ENCODE data around the gene PTPRN2.
"Not testable (repeated sequence)": the region's sequence is repeated elsewhere in the genome, so short reads cannot be mapped to it uniquely, and the experiment has no call there.

PTPRN2 gene

DNA sequence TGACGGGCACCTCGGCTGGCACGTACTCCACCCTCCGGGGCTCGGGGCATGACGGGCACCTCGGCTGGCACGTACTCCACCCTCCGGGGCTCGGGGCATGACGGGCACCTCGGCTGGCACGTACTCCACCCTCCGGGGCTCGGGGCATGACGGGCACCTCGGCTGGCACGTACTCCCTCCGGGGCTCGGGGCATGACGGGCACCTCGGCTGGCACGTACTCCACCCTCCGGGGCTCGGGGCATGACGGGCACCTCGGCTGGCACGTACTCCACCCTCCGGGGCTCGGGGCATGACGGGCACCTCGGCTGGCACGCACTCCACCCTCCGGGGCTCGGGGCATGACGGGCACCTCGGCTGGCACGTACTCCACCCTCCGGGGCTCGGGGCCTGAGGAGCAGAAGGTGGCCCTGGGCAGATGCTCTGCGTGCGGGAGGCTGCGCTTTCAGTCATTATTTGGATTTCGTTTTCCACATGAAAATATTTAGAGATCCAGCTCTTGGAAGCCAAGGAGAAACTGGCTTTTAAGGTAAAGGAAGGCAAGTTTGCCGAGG is 1086.6 kb downstream of the PTPRN2 start:
- DNase-seq = not testable (repeated sequence)

DNA sequence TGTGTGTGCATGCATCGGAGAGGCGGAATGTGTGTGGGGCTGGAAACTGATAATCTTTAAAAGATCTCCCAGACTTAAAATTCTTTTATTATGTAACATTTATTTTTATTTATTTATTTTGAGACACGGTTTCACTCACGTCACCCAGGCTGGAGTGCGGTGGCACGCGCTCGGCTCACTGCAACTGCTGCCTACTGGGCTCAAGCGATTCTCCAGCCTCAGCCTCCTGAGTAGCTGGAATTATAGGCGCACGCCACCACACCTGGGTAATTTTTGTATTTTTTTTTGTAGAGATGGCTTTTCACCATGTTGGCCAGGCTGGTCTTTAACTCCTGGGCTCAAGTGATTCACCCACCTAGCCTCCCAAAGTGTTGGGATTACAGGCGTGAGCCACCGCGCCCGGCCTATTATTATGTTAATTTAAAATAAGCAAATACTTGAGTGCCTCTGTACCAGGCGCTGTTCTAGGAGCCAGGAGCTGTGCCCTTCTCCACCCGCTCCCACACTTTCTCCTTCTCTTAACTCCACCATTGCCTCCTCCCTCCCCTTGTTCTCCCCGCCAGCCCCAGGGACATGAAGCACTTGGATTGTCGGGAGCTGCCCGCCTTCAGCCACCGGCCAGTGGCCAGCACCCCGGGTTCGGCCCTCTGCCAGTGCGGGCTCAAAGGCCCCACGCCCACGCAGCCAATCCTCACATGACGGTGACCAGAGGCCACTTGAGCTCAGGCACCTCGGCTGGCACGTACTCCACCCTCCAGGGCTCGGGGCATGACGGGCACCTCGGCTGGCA is 1087.3 kb downstream of the PTPRN2 start:
- no peak for DNase-seq

DNA sequence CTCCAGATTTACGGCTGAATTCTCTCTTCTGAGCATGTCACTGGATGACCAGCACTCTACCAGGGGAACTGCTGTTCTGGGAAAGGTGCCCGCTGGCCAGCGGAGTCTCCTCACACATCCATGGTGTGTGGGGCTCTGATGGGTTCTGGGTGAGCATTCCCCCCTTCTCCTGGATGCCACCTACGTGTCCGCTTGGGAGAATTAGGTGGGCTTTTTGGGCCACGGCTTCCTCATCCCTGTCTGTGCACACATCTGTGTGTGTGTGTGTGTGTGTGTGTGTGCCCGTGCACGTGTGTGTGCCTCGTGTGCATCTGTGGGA is 1087.8 kb downstream of the PTPRN2 start:
- no peak for DNase-seq

DNA sequence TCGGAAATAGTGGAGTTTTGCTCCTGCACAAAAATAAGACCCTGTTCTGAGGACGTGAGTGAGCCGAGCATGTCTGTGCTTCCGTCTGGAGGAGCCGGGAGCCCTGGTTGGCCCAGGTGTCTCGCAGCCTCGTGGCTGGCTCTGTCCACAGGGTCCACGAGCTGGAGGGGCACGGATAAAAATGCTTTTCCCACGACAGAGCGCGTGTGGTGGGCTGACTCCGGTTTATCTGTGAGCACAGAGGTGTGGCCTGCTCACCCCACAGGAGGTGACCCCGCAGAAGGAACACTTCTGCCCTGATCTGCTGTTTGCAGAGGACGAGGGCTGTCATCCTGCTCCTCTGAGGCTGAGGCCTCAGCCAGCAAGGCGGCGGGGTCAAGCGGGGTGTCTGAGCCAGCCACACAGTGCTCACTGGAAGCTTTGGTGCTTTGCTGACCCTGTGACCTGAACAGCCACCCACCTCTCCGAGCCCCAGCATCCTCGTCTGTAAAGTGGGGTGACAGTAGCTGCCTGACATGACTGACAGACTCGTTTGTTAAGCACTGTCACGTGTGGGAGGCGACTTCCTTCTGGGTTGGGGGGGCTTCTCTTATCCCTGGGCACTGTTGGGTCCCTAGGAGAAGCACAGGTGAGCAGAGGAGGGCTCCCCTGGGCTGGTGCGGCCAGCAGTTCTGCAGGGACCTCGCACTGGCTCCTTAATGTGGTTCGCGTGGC is 1088.3 kb downstream of the PTPRN2 start:
- DNase-seq = no peak

GRCh38 chr7:157498657-157499056 is 1089.0 kb downstream of the PTPRN2 start:
- no peak for DNase-seq

DNA sequence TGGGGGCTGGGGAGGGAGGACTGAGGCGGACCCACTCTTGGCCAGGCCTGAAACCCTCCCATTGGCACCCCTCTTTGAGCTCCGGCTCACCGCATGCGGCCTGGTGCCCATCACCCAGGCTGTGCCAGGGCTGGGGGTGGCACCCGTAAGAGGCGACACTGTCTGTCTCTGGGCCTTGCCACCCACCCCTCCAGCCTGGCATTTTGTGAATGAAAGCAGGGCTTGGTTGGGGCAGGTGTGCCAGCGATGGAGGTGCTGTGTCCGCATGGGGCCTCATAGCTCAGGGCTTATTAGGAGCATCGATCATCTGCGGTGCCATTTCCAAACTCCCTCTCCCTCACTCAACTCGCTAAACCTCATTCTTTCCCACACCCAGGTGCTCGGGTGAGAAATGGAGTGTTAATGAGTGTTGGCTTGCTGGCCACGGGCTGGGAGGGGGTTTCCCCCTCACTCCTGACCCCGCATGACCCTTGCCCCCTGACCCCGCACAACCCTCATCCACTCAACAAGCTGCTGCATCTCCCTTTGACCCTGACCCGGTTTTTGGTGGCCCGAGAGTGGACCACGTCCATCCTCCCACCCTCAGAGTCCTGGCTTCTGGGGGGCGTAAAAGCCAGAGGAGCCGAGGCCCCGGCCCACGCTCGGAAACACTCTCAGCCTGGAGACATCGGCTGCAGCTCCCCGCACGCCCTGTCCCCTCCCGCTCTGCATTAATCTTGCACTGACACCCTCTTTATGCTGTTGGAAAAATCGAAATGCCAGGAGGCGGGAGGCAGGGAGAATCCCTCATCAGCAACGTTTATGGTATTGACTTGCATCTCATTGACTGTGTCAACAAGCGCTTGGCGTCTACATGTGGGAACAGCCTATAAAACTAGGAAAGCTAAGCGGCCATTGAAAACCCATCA is 1089.6 kb downstream of the PTPRN2 start:
- DNase-seq = no peak

- no peak for DNase-seq
Measured at GRCh38 chr7:157497367-157497743, 1090.3 kb downstream of the PTPRN2 start.

GRCh38 chr7:157496416-157497275 is 1091.0 kb downstream of the PTPRN2 start:
- no peak for DNase-seq

- no peak for DNase-seq
Measured at GRCh38 chr7:157495594-157495993, 1092.0 kb downstream of the PTPRN2 start.

- no peak for DNase-seq
Measured at GRCh38 chr7:157495177-157495553, 1092.5 kb downstream of the PTPRN2 start.

DNA sequence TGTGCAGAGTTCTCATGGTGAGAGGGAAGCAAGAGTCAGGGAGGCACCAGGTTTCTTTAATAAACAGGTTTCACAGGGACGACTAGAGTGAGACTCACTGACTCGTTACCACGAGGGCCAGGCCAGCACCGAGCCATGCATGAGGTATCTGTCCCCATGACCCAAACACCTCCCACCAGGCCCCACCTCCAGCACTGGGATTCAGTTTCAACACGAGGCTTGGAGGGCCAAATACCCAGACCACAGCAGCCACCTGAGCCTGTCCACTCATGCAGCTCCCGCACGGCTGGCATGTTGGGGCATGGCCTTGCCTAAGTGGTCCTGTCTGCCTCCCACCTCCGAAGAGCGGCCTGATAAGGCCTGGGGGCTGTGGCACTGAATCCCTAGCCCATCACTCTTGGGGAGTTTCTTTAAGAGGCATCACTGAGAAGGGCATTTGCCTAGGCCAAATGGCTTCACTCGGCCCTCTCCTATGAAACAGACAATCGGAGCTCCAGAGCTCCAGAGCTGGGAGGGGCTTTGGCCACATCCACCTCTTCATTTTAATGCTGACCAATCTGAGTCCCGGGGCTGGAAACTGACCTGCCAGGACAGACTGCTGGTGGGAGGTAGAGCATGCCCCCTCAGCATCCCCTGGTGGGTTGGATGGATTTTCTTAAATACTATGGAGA is 1093.0 kb downstream of the PTPRN2 start:
- no peak for DNase-seq

- no peak for DNase-seq
Measured at GRCh38 chr7:157493776-157494175, 1093.8 kb downstream of the PTPRN2 start.

DNA sequence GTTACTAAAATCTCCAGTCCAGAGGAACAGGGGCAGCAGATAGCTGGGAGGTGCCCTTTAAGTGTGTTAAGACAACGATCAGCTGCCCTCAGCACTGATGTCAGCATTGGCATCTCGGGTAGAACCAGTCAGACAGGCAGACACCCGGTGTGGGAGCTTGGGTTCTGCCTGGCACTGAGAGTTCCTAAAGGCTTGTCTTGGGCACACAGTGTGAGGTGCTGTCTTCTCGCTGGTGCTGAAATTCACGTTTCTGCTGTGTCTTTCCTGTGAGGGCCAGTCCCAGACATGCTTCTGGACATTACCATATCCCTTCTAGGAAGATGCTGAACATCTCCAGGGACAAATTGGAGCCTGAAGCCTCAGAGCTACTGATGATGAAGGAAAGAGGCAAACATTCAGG is 1094.6 kb downstream of the PTPRN2 start:
- DNase-seq = no peak

DNA sequence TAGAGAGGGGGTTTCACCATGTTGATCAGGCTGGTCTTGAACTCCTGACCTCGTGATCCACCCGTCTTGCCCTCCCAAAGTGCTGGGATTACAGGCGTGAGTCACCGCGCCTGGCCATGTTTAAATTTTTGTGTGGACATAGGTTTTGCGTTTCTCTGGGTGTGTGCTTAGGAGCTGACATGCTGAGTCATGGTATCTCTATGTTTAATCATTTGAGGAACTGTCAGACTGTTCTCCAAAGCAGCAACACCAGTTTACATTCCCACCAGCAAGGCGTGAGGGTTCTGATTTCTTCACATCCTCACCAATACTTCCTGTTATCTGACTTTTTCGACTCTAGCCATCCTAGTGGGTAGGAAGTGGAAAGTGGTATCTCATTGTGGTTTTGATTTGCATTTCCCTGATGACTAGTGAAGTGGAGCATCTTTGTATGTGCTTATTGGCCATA is 1097.1 kb downstream of the PTPRN2 start:
- no peak for DNase-seq

- not testable (repeated sequence) for DNase-seq
Measured at GRCh38 chr7:157489870-157490269, 1097.8 kb downstream of the PTPRN2 start.
